SK-N-MC (cell line): ENCODE results near the gene ARHGAP22.

Source experiments
- EZH2 ChIP-seq: fragments of 200-600 bp; sonication (generic); IDR thresholded peaks from one replicate; pipeline ENCODE4 v1.6.1; 2017; ENCODE audit warnings: antibody characterized with exemption
- POLR2AphosphoS5 ChIP-seq: IDR thresholded peaks from 2 replicates; pipeline ENCODE4 v1.6.1; 2012; ENCODE audit warnings: mild to moderate bottlenecking, low read depth, low read length, borderline replicate concordance

DNA sequence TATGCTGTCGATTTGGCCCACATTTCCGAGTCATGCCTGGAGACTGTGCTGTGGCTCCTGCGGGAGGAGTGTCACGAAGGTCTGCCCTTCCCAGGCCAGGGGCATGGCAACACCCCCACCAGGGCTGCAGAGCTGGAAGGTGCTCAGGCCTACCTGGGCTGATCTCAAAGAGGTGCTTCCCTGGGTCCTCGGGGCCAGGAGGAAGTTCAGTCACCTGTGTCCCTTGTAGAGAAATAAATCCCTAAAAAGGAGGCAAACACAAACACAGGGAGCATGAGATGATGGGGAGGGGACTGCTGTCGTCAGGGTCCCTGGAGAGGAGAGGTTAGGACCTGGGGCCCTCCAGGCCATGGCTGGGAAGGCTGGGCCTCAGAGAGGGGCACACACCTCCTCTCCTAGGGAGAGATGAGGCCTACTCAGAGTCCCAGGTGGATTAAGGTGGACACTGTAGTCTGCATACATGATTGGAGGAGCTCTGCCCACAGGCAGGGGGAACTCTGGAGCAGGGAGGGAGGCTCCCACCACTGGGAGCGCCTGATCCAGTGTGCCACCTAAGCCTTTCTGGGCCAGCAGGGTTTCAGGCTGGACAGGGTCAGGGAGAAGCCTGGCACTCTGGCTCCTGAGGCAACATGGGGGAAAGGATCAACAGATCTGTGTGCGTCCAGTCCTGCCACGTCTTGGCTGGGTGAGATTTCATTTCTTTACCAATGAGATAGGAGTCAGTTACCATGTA, 49.4 kb downstream of the ARHGAP22 start:
- TF ChIP-seq POLR2AphosphoS5 (no peak), EZH2 (no peak)
